Heart right ventricle (tissue), 16 donors: ENCODE data around the gene YIPF3. TPM values are rescaled to one million over a fixed set of nuclear protein-coding genes. Genes with fewer than 3 reads are reported as not detected.

ENCODE experiments used
- ATAC-seq, 8 donors: fragments of 200-7000 bp; cut with Tn5 transposase; one replicate each; pipeline ENCODE4 v1.9.1; 2020; ENCODE audit warnings: mild to moderate bottlenecking in 8 of 8, moderate library complexity in 8 of 8, moderate number of reproducible peaks in 1 of 8
- DNase-seq, 2 donors: peaks; one replicate each; pipeline ENCODE4 v3.0.0-alpha.2; 2020
- H3K27ac ChIP-seq, 10 donors: fragments of 200-600 bp; sonication (generic) in 2 of 10; one replicate each; pipeline versions ENCODE4 v1.5.0 to v1.8.0; 2020 to 2022; ENCODE audit warnings: mild to moderate bottlenecking in 3 of 10
- H3K27me3 ChIP-seq, 7 donors: fragments of 200-600 bp; one replicate each; pipeline ENCODE4 v1.8.0; 2021 to 2022; ENCODE audit warnings: mild to moderate bottlenecking in 2 of 7
- H3K36me3 ChIP-seq, 9 donors: fragments of 200-600 bp; sonication (generic) in 1 of 9; one replicate each; pipeline versions ENCODE4 v1.5.0 to v1.8.0; 2020 to 2022; ENCODE audit warnings: mild to moderate bottlenecking in 2 of 9
- H3K4me1 ChIP-seq, 9 donors: fragments of 200-600 bp; sonication (generic) in 1 of 9; one replicate each; pipeline versions ENCODE4 v1.5.0 to v1.8.0; 2020 to 2022; ENCODE audit warnings: mild to moderate bottlenecking in 4 of 9
- H3K4me3 ChIP-seq, 10 donors: fragments of 200-600 bp; sonication (generic) in 2 of 10; one replicate each; pipeline versions ENCODE4 v1.5.0 to v1.8.0; 2020 to 2022; ENCODE audit warnings: mild to moderate bottlenecking in 7 of 10, moderate library complexity in 2 of 10
- H3K9me3 ChIP-seq, 11 donors: fragments of 200-600 bp in 10 of 11; sonication (generic) in 2 of 11; one replicate each; pipeline versions ENCODE4 v1.5.0 to v1.8.0; 2013 to 2022; ENCODE audit warnings: mild to moderate bottlenecking in 2 of 11, control low read depth in 1 of 11, moderate library complexity in 1 of 11
- WGBS, 2 donors: extraction: QIAGEN DNeasy Blood & Tissue Kit; methylation state at CpG; one replicate each; pipeline ENCODE4 v1.1.7; 2013; ENCODE audit warnings: inconsistent platforms in 1 of 2; 5-methylcytosine and 5-hydroxymethylcytosine counted together
- intact Hi-C, 10 donors: fragments of 100-400 bp; cut with DNase I; formaldehyde crosslinking; loops; one replicate each; pipeline versions ENCODE4 v1.11.1 to v1.14.2; 2022
- polyA plus RNA-seq, 2 donors: library from polyadenylated mRNA; stranded (reverse); fragments of 200-250 nt; gene quantifications; one replicate each; pipeline ENCODE4 v1.2.3, GENCODE V29; 2013
- total RNA-seq, 10 donors: library from RNA; stranded (reverse); fragmentation: NEBNext Ultra II Directional in 3 of 10; extraction: Animal tissue kit (Norgen Biotek cat#: 25700) in 3 of 10; gene quantifications; one replicate each; pipeline versions ENCODE4 v1.2.1 to v1.2.4, GENCODE V29; 2021 to 2023
- TF ChIP-seq, protein P1 (sequence below), 9 donors: fragments of 200-600 bp; sonication (generic) in 2 of 9; IDR thresholded peaks; one replicate each; pipeline versions ENCODE4 v1.5.0 to v1.8.0; 2021 to 2022; ENCODE audit warnings: antibody characterized with exemption in 9 of 9, mild to moderate bottlenecking in 5 of 9, moderate library complexity in 1 of 9
- donor health status: Arrhythmogenic right ventricular cardiomyopathy.
- donor health status: ischemic (EF 13 %, LVEDD 7.1; RV severe dilation, severe dysfunction).
- donor health status: healthy with polysubstance abuse.
- donor health status: DM: no; HTN: yes; CAD: no.
- donor health status: DM: no; HTN: no; CAD: no.
- donor health status: ischemic (EF 25% LVEDD 6.9; RV normal size, moderate dysfunction).
- donor health status: ischemic (EF 25% LVEDD 5.7; RV mildly dilated, moderate dysfunction).
- donor health status: healthy.
- donor health status: DM: yes; HTN: yes; CAD: no.
- donor health status: Ischemic cardiomyopathy.
- donor health status: ischemic (EF 35%, LVEDD 5.7; RV mildly dilated, moderate dysfunction).
- donor health status: nonischemic (EF 11% LVEDD 7.7; RV severe dilation, severe dysfunction).
- donor health status: DM: yes; HTN: yes; CAD: no.
- donor health status: PGD.
- donor health status: ischemic (EF 29% LVEDD 5.4; RV normal size, mild dysfunction).
- donor health status: nonischemic (EF 23%, LVEDD 6.1; RV moderate dilation, normal function).

YIPF3 gene
- total and polyA plus RNA-seq, 12 donors = 50.3 to 115 (median 69.0) TPM

DNA sequence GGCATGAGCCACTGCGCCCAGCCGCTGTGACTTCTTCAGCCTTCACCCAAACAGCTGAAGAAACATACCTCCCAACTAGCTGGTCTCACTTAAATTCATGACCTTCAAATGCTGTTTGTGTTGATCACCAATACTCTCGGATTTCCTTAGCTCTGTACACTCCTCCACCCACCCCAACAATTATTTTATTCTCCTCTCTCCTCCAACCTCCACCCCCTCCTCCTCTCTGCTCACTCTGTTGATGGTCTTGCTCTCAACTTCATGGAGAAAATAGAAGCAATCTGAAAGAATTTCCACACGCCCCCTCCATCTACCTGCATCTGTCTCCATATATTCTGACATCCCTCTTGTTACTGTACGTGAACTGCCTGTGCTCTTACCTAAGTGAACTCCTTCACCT, 54.8 kb downstream of the YIPF3 start:
- WGBS, 2 donors = 82 to 85% methylated on average over 5 of the region's 5 CpGs
- Histone ChIP-seq H3K4me1 (peaks cover 0 to 4% (median 0%) of the 10 kb centered on the region in 9 donors), H3K4me3 (no peak overlapping the region), H3K27ac (no peak overlapping the region), H3K27me3 (peaks cover 0 to 64% (median 11%) of the 10 kb centered on the region in 7 donors), H3K36me3 (no peaks in the 10 kb centered on the region), H3K9me3 (no peaks in the 10 kb centered on the region)
- DNase-seq (no peak), ATAC-seq (no peak)
- TF ChIP-seq, protein P1, sequence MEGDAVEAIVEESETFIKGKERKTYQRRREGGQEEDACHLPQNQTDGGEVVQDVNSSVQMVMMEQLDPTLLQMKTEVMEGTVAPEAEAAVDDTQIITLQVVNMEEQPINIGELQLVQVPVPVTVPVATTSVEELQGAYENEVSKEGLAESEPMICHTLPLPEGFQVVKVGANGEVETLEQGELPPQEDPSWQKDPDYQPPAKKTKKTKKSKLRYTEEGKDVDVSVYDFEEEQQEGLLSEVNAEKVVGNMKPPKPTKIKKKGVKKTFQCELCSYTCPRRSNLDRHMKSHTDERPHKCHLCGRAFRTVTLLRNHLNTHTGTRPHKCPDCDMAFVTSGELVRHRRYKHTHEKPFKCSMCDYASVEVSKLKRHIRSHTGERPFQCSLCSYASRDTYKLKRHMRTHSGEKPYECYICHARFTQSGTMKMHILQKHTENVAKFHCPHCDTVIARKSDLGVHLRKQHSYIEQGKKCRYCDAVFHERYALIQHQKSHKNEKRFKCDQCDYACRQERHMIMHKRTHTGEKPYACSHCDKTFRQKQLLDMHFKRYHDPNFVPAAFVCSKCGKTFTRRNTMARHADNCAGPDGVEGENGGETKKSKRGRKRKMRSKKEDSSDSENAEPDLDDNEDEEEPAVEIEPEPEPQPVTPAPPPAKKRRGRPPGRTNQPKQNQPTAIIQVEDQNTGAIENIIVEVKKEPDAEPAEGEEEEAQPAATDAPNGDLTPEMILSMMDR (IDR thresholded peaks at IDR 0.05) = no peak
- intact Hi-C loops = no loop called here

Other genes starting within 250 kb of the YIPF3 start
- under 1 TPM in 5 of 10 donors, not detected in 5; 0.15 to 0.37 (median 0.25) TPM for gene SLC22A7, start 218.7 kb downstream of the YIPF3 start, total RNA-seq
- gene SLC22A7, start 218.7 kb downstream of the YIPF3 start, polyA plus RNA-seq = under 1 TPM in 1 of 2 donors, not detected in 1; 0.15 TPM
- 10 to 100 TPM in 7 of 10 donors, 1 to 10 TPM in 3; 2.7 to 84.5 (median 26.3) TPM for gene CRIP3, start 208.1 kb downstream of the YIPF3 start, total RNA-seq
- gene CRIP3, start 208.1 kb downstream of the YIPF3 start, polyA plus RNA-seq = 10 to 100 TPM in 1 of 2 donors, 1 to 10 TPM in 1; 3.0 to 72.3 TPM
- 10 to 100 TPM in 9 of 10 donors, 1 to 10 TPM in 1; 9.3 to 20.4 (median 14.0) TPM for gene ZNF318, start 147.3 kb downstream of the YIPF3 start, total RNA-seq
- 10 to 100 TPM in 1 of 2 donors, 1 to 10 TPM in 1; 3.4 to 13.8 TPM for gene ZNF318, start 147.3 kb downstream of the YIPF3 start, polyA plus RNA-seq
- 10 to 100 TPM in 7 of 10 donors, 1 to 10 TPM in 3; 7.8 to 16.8 (median 10.9) TPM for gene ABCC10, start 89.4 kb downstream of the YIPF3 start, total RNA-seq
- gene ABCC10, start 89.4 kb downstream of the YIPF3 start, polyA plus RNA-seq = 10 to 100 TPM in 1 of 2 donors, 1 to 10 TPM in 1; 7.1 to 44.3 TPM
- 1 to 10 TPM in 6 of 10 donors, under 1 TPM in 3, not detected in 1; 0.28 to 5.1 (median 1.2) TPM for gene DLK2, start 61.4 kb downstream of the YIPF3 start, total RNA-seq
- gene DLK2, start 61.4 kb downstream of the YIPF3 start, polyA plus RNA-seq = 1 to 10 TPM; 1.8 to 4.5 TPM
- gene TJAP1, start 39.4 kb downstream of the YIPF3 start, total RNA-seq = 10 to 100 TPM; 14.7 to 29.3 (median 19.6) TPM
- 10 to 100 TPM; 13.0 to 29.7 TPM for gene TJAP1, start 39.4 kb downstream of the YIPF3 start, polyA plus RNA-seq
- 1 to 10 TPM in 8 of 10 donors, under 1 TPM in 2; 0.53 to 3.8 (median 2.1) TPM for gene LRRC73, start 6.6 kb downstream of the YIPF3 start, total RNA-seq
- 1 to 10 TPM in 1 of 2 donors, under 1 TPM in 1; 0.44 to 1.9 TPM for gene LRRC73, start 6.6 kb downstream of the YIPF3 start, polyA plus RNA-seq
- gene POLR1C, start 163 bp upstream of the YIPF3 start, total RNA-seq = 10 to 100 TPM; 10.3 to 21.9 (median 15.3) TPM
- gene POLR1C, start 163 bp upstream of the YIPF3 start, polyA plus RNA-seq = 10 to 100 TPM; 13.9 to 35.5 TPM
- 10 to 100 TPM; 11.7 to 20.1 (median 17.0) TPM for gene XPO5, start 59.1 kb upstream of the YIPF3 start, total RNA-seq
- 10 to 100 TPM in 1 of 2 donors, 1 to 10 TPM in 1; 6.9 to 10.8 TPM for gene XPO5, start 59.1 kb upstream of the YIPF3 start, polyA plus RNA-seq
- 10 to 100 TPM in 4 of 10 donors, 1 to 10 TPM in 6; 5.5 to 11.2 (median 8.9) TPM for gene POLH, start 59.3 kb upstream of the YIPF3 start, total RNA-seq
- 1 to 10 TPM; 2.1 to 2.7 TPM for gene POLH, start 59.3 kb upstream of the YIPF3 start, polyA plus RNA-seq
- 10 to 100 TPM; 19.5 to 32.1 (median 25.1) TPM for gene GTPBP2, start 112.3 kb upstream of the YIPF3 start, total RNA-seq
- 10 to 100 TPM; 37.3 to 37.9 TPM for gene GTPBP2, start 112.3 kb upstream of the YIPF3 start, polyA plus RNA-seq
- 10 to 100 TPM; 20.7 to 34.8 (median 28.1) TPM for gene MAD2L1BP, start 118.9 kb upstream of the YIPF3 start, total RNA-seq
- 10 to 100 TPM; 13.5 to 29.2 TPM for gene MAD2L1BP, start 118.9 kb upstream of the YIPF3 start, polyA plus RNA-seq
- under 1 TPM in 5 of 10 donors, not detected in 5; 0.09 to 0.15 (median 0.12) TPM for gene RSPH9, start 128.1 kb upstream of the YIPF3 start, total RNA-seq
- under 1 TPM; 0.44 to 0.45 TPM for gene RSPH9, start 128.1 kb upstream of the YIPF3 start, polyA plus RNA-seq
- gene MRPS18A, start 170.9 kb upstream of the YIPF3 start, total RNA-seq = 10 to 100 TPM; 36.0 to 52.9 (median 40.6) TPM
- 100 to 1,000 TPM in 1 of 2 donors, 10 to 100 TPM in 1; 30.4 to 103 TPM for gene MRPS18A, start 170.9 kb upstream of the YIPF3 start, polyA plus RNA-seq